Measurements from ENCODE around the gene CLDN24. TPM values are rescaled to one million over a fixed set of nuclear protein-coding genes. Genes with fewer than 3 reads are reported as not detected.

Gene CLDN24
- total RNA-seq, 1 experiment from 2014 or later, result not detected

- TF ChIP-seq, protein P1, sequence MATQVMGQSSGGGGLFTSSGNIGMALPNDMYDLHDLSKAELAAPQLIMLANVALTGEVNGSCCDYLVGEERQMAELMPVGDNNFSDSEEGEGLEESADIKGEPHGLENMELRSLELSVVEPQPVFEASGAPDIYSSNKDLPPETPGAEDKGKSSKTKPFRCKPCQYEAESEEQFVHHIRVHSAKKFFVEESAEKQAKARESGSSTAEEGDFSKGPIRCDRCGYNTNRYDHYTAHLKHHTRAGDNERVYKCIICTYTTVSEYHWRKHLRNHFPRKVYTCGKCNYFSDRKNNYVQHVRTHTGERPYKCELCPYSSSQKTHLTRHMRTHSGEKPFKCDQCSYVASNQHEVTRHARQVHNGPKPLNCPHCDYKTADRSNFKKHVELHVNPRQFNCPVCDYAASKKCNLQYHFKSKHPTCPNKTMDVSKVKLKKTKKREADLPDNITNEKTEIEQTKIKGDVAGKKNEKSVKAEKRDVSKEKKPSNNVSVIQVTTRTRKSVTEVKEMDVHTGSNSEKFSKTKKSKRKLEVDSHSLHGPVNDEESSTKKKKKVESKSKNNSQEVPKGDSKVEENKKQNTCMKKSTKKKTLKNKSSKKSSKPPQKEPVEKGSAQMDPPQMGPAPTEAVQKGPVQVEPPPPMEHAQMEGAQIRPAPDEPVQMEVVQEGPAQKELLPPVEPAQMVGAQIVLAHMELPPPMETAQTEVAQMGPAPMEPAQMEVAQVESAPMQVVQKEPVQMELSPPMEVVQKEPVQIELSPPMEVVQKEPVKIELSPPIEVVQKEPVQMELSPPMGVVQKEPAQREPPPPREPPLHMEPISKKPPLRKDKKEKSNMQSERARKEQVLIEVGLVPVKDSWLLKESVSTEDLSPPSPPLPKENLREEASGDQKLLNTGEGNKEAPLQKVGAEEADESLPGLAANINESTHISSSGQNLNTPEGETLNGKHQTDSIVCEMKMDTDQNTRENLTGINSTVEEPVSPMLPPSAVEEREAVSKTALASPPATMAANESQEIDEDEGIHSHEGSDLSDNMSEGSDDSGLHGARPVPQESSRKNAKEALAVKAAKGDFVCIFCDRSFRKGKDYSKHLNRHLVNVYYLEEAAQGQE (IDR thresholded peaks at IDR 0.05; ENCODE audit: low read depth), result no peak
- no peak for TF ChIP-seq FOSL1 (IDR thresholded peaks at IDR 0.05; ENCODE audit: low read depth)
- no peak for TF ChIP-seq ZNF274 (IDR thresholded peaks at IDR 0.05; ENCODE audit: low read depth, low read length)
- TF ChIP-seq TCF7L2 (IDR thresholded peaks at IDR 0.05; ENCODE audit: borderline replicate concordance, extremely low read depth, insufficient read depth, insufficient read length), result no peak
Measured at GRCh38 chr4:183289688-183290087, 32.5 kb downstream of the CLDN24 start (continued).

DNA sequence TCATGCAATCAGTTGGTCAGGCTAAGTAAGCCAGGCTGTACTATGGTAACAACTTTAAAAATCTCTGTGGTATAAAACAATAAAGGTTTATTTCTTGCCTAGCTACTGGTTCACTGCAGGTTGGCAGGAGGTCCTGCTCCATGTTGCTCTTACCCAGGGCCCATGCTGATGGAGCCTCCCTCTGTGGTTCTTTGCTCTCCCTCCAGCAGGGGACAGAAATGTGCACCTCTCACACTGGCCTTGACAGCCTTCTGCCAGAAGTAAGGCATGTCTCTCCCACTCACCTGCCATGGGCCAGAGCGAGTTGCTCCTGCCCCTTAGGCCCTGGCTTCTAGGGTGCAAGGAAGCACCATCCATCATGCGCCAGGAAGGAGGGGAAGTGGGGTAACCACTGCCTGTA lies 33.3 kb downstream of the CLDN24 start:
- Histone ChIP-seq H3K4me2 (ENCODE audit: low read length) (no peak overlapping the region), H3K79me2 (ENCODE audit: insufficient read depth, low read length) (no peaks in the 10 kb centered on the region), H4K20me1 (ENCODE audit: insufficient read depth) (no peaks in the 10 kb centered on the region), H3K4me3 (replicated peaks in 1 of 2; ENCODE audit: low read depth in 1 of 2, low read length in 2 of 2) (no peak overlapping the region), H3K4me1 (ENCODE audit: control insufficient read depth in 1 of 2, insufficient read depth in 2 of 2, low read length in 2 of 2) (no peaks in the 10 kb centered on the region), H3K27ac (ENCODE audit: low read depth, low read length) (no peak overlapping the region), H3K9me2 (ENCODE audit: insufficient read depth) (no peaks in the 10 kb centered on the region), H3K9ac (ENCODE audit: low read length) (no peak overlapping the region), H3K27me3 (ENCODE audit: insufficient read depth, low read length) (no peaks in the 10 kb centered on the region), H2AFZ (ENCODE audit: low read depth, low read length, poor library complexity, severe bottlenecking) (no peak overlapping the region), H3K9me3 (ENCODE audit: control insufficient read depth in 1 of 2, insufficient read depth in 1 of 2, low read depth in 1 of 2, low read length in 2 of 2) (no peaks in the 10 kb centered on the region), H3K36me3 (ENCODE audit: control insufficient read depth in 1 of 2, insufficient read depth in 2 of 2, low read length in 2 of 2) (peaks cover 11 to 37% of the 10 kb centered on the region in 2 experiments; a peak in 3 of 4 replicates)
- ChIA-PET RAD21 (ENCODE audit: low non-redundant PET in 1 of 2, low total read pairs in 2 of 2, uncharacterized antibody in 2 of 2, unreplicated experiment in 2 of 2) (no interaction called here), POLR2A (no interaction called here), CTCF (no interaction called here)
- TF ChIP-seq, protein P2, sequence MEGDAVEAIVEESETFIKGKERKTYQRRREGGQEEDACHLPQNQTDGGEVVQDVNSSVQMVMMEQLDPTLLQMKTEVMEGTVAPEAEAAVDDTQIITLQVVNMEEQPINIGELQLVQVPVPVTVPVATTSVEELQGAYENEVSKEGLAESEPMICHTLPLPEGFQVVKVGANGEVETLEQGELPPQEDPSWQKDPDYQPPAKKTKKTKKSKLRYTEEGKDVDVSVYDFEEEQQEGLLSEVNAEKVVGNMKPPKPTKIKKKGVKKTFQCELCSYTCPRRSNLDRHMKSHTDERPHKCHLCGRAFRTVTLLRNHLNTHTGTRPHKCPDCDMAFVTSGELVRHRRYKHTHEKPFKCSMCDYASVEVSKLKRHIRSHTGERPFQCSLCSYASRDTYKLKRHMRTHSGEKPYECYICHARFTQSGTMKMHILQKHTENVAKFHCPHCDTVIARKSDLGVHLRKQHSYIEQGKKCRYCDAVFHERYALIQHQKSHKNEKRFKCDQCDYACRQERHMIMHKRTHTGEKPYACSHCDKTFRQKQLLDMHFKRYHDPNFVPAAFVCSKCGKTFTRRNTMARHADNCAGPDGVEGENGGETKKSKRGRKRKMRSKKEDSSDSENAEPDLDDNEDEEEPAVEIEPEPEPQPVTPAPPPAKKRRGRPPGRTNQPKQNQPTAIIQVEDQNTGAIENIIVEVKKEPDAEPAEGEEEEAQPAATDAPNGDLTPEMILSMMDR (IDR thresholded peaks at IDR 0.05 in 2 of 3, conservative IDR thresholded peaks at IDR 0.05 in 1 of 3; ENCODE audit: borderline replicate concordance in 1 of 3, insufficient read depth in 1 of 3, low read depth in 2 of 3, low read length in 2 of 3), result 0 out of 6 replicates have a peak, but pooled peaks of 1 of the 3 experiments have one; percentile 3
- TF ChIP-seq SRF (IDR thresholded peaks at IDR 0.05; ENCODE audit: low read depth), result no peak
- TF ChIP-seq POLR2AphosphoS5 (IDR thresholded peaks at IDR 0.05; ENCODE audit: low read depth, low read length), result no peak
- TF ChIP-seq, protein P3, sequence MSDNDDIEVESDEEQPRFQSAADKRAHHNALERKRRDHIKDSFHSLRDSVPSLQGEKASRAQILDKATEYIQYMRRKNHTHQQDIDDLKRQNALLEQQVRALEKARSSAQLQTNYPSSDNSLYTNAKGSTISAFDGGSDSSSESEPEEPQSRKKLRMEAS (IDR thresholded peaks at IDR 0.05), result no peak
- DNase-seq (ENCODE audit: low read depth, low spot score) (no peak), ATAC-seq (peak; percentile 49; the same call in 1 of the 2 replicates)
- no TSS peak for BruUV-seq (replicated peaks)
- intact Hi-C loops (cut with micrococcal nuclease), result no loop called here
